ENCODE results near the gene CEP63.

CEP63 gene

DNA sequence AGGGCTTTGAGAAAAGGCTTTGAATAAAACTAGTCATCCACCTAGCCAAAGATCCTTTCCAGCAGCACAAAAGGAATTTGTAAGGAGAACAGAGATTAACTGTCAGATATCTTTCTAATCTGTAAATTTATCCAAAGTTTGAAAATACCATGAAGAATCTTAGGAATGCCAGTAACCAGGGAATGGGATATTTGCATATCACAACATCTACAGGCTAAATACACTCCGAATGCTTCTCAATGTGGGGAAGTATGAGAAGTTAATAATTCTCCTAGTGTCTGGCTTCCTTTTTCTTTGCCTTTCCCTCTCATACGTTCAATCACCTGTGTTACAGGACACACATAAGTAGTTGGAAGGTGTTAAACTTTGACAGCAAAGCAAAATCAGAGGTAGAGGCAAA lies 7.9 kb upstream of the CEP63 start:
- DNase-seq (ENCODE audit: low spot score): no peak
- H3K4me1 Mint-ChIP-seq (ENCODE audit: low read depth): peaks cover 8% of the 10 kb centered on the region
- no peaks in the 10 kb centered on the region for H3K27me3 Mint-ChIP-seq (ENCODE audit: low read depth)
- no peaks in the 10 kb centered on the region for H3K9me3 Mint-ChIP-seq
- peaks cover 37% of the 10 kb centered on the region for H3K36me3 Mint-ChIP-seq (ENCODE audit: low read depth)
- H3K4me3 Mint-ChIP-seq: no peak overlapping the region
- no peak overlapping the region for H3K27ac Mint-ChIP-seq

GRCh38 chr3:134480546-134480945 lies 5.3 kb upstream of the CEP63 start:
- Mint-ChIP-seq H3K36me3 (ENCODE audit: low read depth) (peaks cover 50% of the 10 kb centered on the region), H3K27me3 (ENCODE audit: low read depth) (no peaks in the 10 kb centered on the region), H3K9me3 (no peaks in the 10 kb centered on the region), H3K4me3 (no peak overlapping the region), H3K4me1 (ENCODE audit: low read depth) (peaks cover 22% of the 10 kb centered on the region), H3K27ac (no peak overlapping the region)
- no peak for DNase-seq (ENCODE audit: low spot score)

- Mint-ChIP-seq H3K9me3 (no peaks in the 10 kb centered on the region), H3K27ac (no peak overlapping the region), H3K36me3 (ENCODE audit: low read depth) (peaks cover 49% of the 10 kb centered on the region), H3K4me1 (ENCODE audit: low read depth) (peaks cover 22% of the 10 kb centered on the region), H3K27me3 (ENCODE audit: low read depth) (no peaks in the 10 kb centered on the region), H3K4me3 (no peak overlapping the region)
- DNase-seq (ENCODE audit: low spot score): no peak
Measured at GRCh38 chr3:134481166-134481565, 4.7 kb upstream of the CEP63 start.

DNA sequence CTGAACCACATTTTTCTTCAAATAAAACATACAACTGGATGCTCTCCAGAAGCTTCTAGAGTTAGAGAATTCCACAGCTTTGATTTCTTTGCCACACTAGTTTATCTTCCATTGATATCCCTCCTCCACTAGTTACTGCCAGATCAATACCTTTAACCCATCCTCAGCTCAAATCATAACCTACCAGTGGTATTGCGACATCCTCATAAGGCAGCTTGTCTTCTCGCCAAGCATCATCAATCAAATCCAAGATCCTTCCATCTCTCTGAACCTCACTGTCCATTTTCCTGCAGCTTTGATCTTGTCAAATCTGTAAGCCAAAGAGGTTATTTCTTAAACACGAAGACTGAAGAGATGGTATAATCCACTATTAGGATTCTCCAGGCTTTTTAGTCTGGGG lies 3.2 kb upstream of the CEP63 start:
- peaks cover 44% of the 10 kb centered on the region for H3K36me3 Mint-ChIP-seq (ENCODE audit: low read depth)
- H3K27ac Mint-ChIP-seq: no peak overlapping the region
- DNase-seq (ENCODE audit: low spot score): no peak
- H3K4me3 Mint-ChIP-seq: no peak overlapping the region
- no peaks in the 10 kb centered on the region for H3K27me3 Mint-ChIP-seq (ENCODE audit: low read depth)
- H3K9me3 Mint-ChIP-seq: no peaks in the 10 kb centered on the region
- H3K4me1 Mint-ChIP-seq (ENCODE audit: low read depth): peaks cover 30% of the 10 kb centered on the region

- H3K4me3 Mint-ChIP-seq: peak overlapping the region; percentile 96
- H3K4me1 Mint-ChIP-seq (ENCODE audit: low read depth): peaks cover 37% of the 10 kb centered on the region
- peaks cover 44% of the 10 kb centered on the region for H3K36me3 Mint-ChIP-seq (ENCODE audit: low read depth)
- H3K27ac Mint-ChIP-seq: peak overlapping the region; percentile 68
- no peaks in the 10 kb centered on the region for H3K9me3 Mint-ChIP-seq
- no peak for DNase-seq (ENCODE audit: low spot score)
- H3K27me3 Mint-ChIP-seq (ENCODE audit: low read depth): no peaks in the 10 kb centered on the region
Measured at GRCh38 chr3:134483195-134483900, 2.5 kb upstream of the CEP63 start.

DNA sequence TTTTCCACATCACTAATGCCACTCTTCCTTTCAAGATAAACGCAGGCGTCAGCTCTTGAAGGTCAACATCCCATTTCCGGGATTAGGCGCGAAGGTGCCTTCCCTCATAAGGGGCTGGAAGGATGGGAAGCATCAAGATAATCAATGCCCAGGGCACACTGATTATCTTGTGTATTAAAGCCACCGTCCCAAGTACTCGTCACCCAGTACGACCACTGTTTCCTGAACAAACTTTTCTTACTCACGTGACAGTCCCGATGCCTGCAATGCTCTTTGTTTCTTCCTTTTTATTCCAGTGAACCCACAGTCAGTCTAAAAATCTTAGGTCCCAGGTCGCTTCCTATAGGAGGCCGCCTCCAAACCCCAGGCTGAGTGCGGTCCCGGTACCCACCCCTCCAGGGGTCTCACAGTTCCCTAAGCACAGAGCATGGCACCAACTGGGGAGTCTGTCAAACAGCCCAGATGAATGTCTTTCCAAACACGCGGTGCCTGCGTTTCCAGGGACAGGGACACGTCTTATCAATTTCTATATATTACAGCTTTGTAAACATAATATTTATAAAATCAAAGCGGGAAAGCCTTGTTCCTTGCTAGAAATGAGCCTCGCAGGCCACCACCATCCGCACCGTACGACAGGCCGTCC lies 661 bp upstream of the CEP63 start:
- H3K36me3 Mint-ChIP-seq (ENCODE audit: low read depth): peaks cover 37% of the 10 kb centered on the region
- H3K27me3 Mint-ChIP-seq (ENCODE audit: low read depth): no peaks in the 10 kb centered on the region
- H3K9me3 Mint-ChIP-seq: no peaks in the 10 kb centered on the region
- DNase-seq (ENCODE audit: low spot score): no peak
- H3K4me1 Mint-ChIP-seq (ENCODE audit: low read depth): peaks cover 40% of the 10 kb centered on the region
- peak overlapping the region; percentile 96 for H3K4me3 Mint-ChIP-seq
- H3K27ac Mint-ChIP-seq: peak overlapping the region; percentile 99

DNA sequence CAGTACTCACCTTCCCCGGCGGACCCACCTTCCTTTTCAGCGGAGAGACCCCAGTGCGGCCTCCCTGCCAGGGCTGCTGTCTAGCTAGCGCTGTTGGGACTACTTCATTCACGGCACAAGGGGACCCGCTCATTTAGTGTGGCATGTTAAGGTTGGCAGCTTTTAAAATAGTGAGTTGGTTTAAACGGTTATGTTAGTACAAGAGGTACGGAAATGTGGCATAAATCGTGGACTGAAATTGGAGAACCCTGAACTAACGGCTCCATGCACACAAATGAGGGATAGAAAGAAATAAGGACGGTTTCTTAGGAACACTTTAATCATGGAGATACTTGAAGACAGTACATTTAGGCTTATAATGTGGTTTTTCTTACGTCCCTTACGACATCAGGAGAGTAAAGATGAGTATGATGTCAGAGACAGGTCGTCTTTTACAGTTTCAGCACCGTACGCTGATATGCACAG lies 752 bp downstream of the CEP63 start:
- Mint-ChIP-seq H3K9me3 (no peaks in the 10 kb centered on the region), H3K4me1 (ENCODE audit: low read depth) (peaks cover 48% of the 10 kb centered on the region), H3K36me3 (ENCODE audit: low read depth) (peaks cover 28% of the 10 kb centered on the region), H3K27ac (peak overlapping the region; percentile 99), H3K4me3 (peak overlapping the region; percentile 96), H3K27me3 (ENCODE audit: low read depth) (peaks cover 4% of the 10 kb centered on the region)
- DNase-seq (ENCODE audit: low spot score): no peak

DNA sequence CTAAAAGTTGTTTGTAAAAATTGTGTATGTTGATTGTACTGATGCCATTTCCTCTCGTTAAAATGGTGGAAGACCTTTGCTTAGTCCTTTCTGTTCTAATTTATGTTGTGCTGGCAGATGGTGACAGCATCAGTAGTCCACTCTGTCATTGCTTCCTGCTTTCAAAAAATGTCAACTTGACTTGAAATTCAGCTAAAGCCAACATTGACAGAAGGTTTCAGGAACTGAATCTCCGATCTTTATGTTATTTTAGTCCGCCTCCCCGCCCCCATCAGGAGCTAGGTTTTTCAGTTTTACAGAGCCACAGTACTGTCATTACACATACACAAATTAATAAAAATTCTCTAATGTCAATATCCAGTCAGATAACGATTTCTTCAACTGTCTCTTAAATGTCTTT lies 1.5 kb downstream of the CEP63 start:
- no peaks in the 10 kb centered on the region for H3K9me3 Mint-ChIP-seq
- H3K4me3 Mint-ChIP-seq: peak overlapping the region; percentile 96
- H3K27ac Mint-ChIP-seq: peak overlapping the region; percentile 99
- peaks cover 4% of the 10 kb centered on the region for H3K27me3 Mint-ChIP-seq (ENCODE audit: low read depth)
- peaks cover 47% of the 10 kb centered on the region for H3K4me1 Mint-ChIP-seq (ENCODE audit: low read depth)
- no peak for DNase-seq (ENCODE audit: low spot score)
- peaks cover 26% of the 10 kb centered on the region for H3K36me3 Mint-ChIP-seq (ENCODE audit: low read depth)

DNA sequence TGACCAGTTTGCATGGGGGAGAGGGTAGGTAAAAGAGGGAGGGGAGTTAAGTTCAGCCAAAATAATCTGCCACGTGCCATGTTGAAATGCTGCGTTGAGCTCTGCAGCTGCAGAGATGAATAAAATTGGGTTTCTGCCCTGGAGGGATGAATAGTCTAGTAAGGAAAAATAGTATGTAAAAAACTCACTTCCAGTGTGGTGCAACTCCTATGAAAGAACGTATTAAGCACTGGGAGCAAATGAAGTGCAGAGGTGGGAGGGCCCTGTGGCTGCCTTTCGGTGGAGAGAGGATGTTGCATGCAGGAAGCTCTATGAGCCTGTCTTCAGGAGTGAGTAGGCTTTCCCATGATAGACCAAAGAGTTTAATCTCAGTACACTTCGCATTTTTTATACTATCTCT lies 8.6 kb downstream of the CEP63 start:
- DNase-seq (ENCODE audit: low spot score): no peak
- Mint-ChIP-seq H3K4me3 (no peak overlapping the region), H3K9me3 (peaks cover 5% of the 10 kb centered on the region), H3K27me3 (ENCODE audit: low read depth) (peaks cover 6% of the 10 kb centered on the region), H3K36me3 (ENCODE audit: low read depth) (peaks cover 44% of the 10 kb centered on the region), H3K4me1 (ENCODE audit: low read depth) (peaks cover 40% of the 10 kb centered on the region), H3K27ac (no peak overlapping the region)

GRCh38 chr3:134495980-134496379 lies 10.1 kb downstream of the CEP63 start:
- no peak overlapping the region for H3K4me3 Mint-ChIP-seq
- H3K36me3 Mint-ChIP-seq (ENCODE audit: low read depth): peaks cover 52% of the 10 kb centered on the region
- peak overlapping the region; percentile 27 for H3K27ac Mint-ChIP-seq
- peaks cover 34% of the 10 kb centered on the region for H3K4me1 Mint-ChIP-seq (ENCODE audit: low read depth)
- peaks cover 10% of the 10 kb centered on the region for H3K9me3 Mint-ChIP-seq
- H3K27me3 Mint-ChIP-seq (ENCODE audit: low read depth): peaks cover 2% of the 10 kb centered on the region
- no peak for DNase-seq (ENCODE audit: low spot score)

- no peak overlapping the region for H3K4me3 Mint-ChIP-seq
- H3K27me3 Mint-ChIP-seq (ENCODE audit: low read depth): peaks cover 2% of the 10 kb centered on the region
- H3K27ac Mint-ChIP-seq: peak overlapping the region; percentile 27
- H3K36me3 Mint-ChIP-seq (ENCODE audit: low read depth): peaks cover 55% of the 10 kb centered on the region
- DNase-seq (ENCODE audit: low spot score): no peak
- peaks cover 12% of the 10 kb centered on the region for H3K9me3 Mint-ChIP-seq
- peaks cover 31% of the 10 kb centered on the region for H3K4me1 Mint-ChIP-seq (ENCODE audit: low read depth)
Measured at GRCh38 chr3:134496471-134497071, 10.7 kb downstream of the CEP63 start.

DNA sequence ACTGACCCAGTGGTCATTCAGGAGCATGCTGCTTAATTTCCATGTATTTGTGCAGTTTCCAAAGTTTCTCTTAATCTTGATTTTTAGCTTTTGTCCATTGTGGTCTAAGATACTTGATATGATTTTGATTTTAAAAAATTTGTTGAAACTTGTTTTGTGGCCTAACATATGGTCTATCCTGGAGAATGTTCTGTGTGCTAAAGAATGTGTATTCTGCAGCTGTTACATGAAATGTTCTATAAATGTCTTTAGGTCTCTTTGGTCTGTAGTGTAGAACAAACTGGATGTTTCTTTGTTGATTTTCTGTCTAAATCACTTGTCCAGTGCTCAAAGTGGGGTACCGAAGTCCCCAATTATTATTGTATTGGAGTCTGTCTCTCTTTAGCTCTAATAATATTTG lies 17.4 kb downstream of the CEP63 start:
- no peak for DNase-seq (ENCODE audit: low spot score)
- peaks cover 2% of the 10 kb centered on the region for H3K27me3 Mint-ChIP-seq (ENCODE audit: low read depth)
- H3K36me3 Mint-ChIP-seq (ENCODE audit: low read depth): peaks cover 71% of the 10 kb centered on the region
- H3K4me1 Mint-ChIP-seq (ENCODE audit: low read depth): peaks cover 3% of the 10 kb centered on the region
- no peak overlapping the region for H3K27ac Mint-ChIP-seq
- H3K9me3 Mint-ChIP-seq: peaks cover 42% of the 10 kb centered on the region
- H3K4me3 Mint-ChIP-seq: no peak overlapping the region

DNA sequence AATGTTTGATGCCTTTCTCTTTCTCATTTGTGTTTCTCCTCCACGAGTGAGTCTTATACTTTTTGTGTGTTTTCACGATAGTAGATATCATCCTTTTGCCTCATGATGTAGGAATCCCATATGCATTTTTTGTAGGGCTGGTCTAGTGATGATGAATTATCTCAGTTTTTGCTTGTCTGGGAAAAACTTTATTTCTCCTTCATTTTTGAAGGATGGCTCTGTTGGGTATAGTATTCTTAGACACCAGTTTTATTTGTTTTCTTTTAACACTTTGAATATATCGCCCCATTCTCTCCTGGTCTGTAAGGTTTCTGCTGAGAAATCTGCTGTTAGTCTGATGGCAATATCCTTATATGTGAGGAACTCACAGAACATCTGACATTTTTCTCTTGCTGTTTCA lies 18.3 kb downstream of the CEP63 start:
- peaks cover 2% of the 10 kb centered on the region for H3K27me3 Mint-ChIP-seq (ENCODE audit: low read depth)
- H3K27ac Mint-ChIP-seq: no peak overlapping the region
- peaks cover 72% of the 10 kb centered on the region for H3K36me3 Mint-ChIP-seq (ENCODE audit: low read depth)
- DNase-seq (ENCODE audit: low spot score): no peak
- H3K9me3 Mint-ChIP-seq: peaks cover 47% of the 10 kb centered on the region
- no peak overlapping the region for H3K4me3 Mint-ChIP-seq
- H3K4me1 Mint-ChIP-seq (ENCODE audit: low read depth): peaks cover 4% of the 10 kb centered on the region

- no peak overlapping the region for H3K27ac Mint-ChIP-seq
- no peak for DNase-seq (ENCODE audit: low spot score)
- peaks cover 76% of the 10 kb centered on the region for H3K36me3 Mint-ChIP-seq (ENCODE audit: low read depth)
- no peak overlapping the region for H3K4me3 Mint-ChIP-seq
- H3K9me3 Mint-ChIP-seq: peaks cover 46% of the 10 kb centered on the region
- no peaks in the 10 kb centered on the region for H3K27me3 Mint-ChIP-seq (ENCODE audit: low read depth)
- peaks cover 4% of the 10 kb centered on the region for H3K4me1 Mint-ChIP-seq (ENCODE audit: low read depth)
Measured at GRCh38 chr3:134505485-134505884, 19.6 kb downstream of the CEP63 start.

Data from T-helper 2 cell treated with Interferon-gamma antibody and Interleukin-4, amounts not matched to agents 5 μg/mL and 100 μg/mL, for 36 hours (primary cell).